Keratinocyte (primary cell): Measurements from ENCODE around the gene BTBD1.

ENCODE experiments used
- CTCF ChIP-seq, 3 experiments: IDR thresholded peaks in 1 of 3; conservative IDR thresholded peaks in 1 of 3; optimal IDR thresholded peaks in 1 of 3; 2 replicates in 2 of 3; 3 replicates in 1 of 3; pipeline versions ENCODE3 to v1.5.1; 2011; ENCODE audit warnings: low read length in 3 of 3, mild to moderate bottlenecking in 3 of 3, moderate library complexity in 2 of 3, control low read depth in 1 of 3, inconsistent platforms in 1 of 3; ENCODE audit not compliant: insufficient read depth in 2 of 3; ENCODE audit errors: extremely low read depth in 1 of 3
- EZH2 ChIP-seq: IDR thresholded peaks from one replicate; pipeline ENCODE4 v1.6.1; 2012; ENCODE audit warnings: inconsistent platforms, mild to moderate bottlenecking, low read length, moderate library complexity

- TF ChIP-seq CTCF (optimal IDR thresholded peaks at IDR 0.05 in 1 of 3, IDR thresholded peaks at IDR 0.05 in 1 of 3, conservative IDR thresholded peaks at IDR 0.05 in 1 of 3; ENCODE audit: extremely low read depth in 1 of 3, insufficient read depth in 2 of 3, low read length in 3 of 3): no peak
- no peak for TF ChIP-seq EZH2
These were observed 35.3 kb upstream of the BTBD1 start for GRCh38 chr15:83102346-83102745.
